OCI-LY3 (cell line): ENCODE measurements around the gene CLTCL1.

Experiments used
- H2AFZ ChIP-seq: fragments of 200-600, 300-600 bp; shearing (Covaris generic); 2 replicates; pipeline ENCODE4 v1.6.0; 2014; ENCODE audit warnings: antibody characterized with exemption, low read depth, low read length
- H3K27ac ChIP-seq: fragments of 200-600, 300-600 bp; sonication (generic); 2 replicates; pipeline ENCODE4 v1.5.1; 2014; ENCODE audit warnings: mild to moderate bottlenecking, low read length, moderate library complexity, mixed read lengths
- H3K27me3 ChIP-seq: fragments of 200-600, 300-600 bp; sonication (generic); 2 replicates; pipeline ENCODE4 v1.6.1; 2014; ENCODE audit warnings: low read depth, low read length, mixed read lengths
- H3K36me3 ChIP-seq: fragments of 200-600, 300-600 bp; sonication (generic); replicated peaks from 2 replicates; pipeline ENCODE3; 2014; ENCODE audit warnings: low read depth, low read length, mixed read lengths
- H3K4me1 ChIP-seq: fragments of 300-600, 200-600 bp; sonication (generic); 2 replicates; pipeline ENCODE4 v1.6.1; 2014; ENCODE audit warnings: low read length, mixed read lengths
- H3K4me2 ChIP-seq: fragments of 200-600, 300-600 bp; sonication (generic); 2 replicates; pipeline ENCODE4 v1.6.1; 2014; ENCODE audit warnings: low read length, mixed read lengths
- H3K4me3 ChIP-seq: fragments of 300-600, 200-600 bp; sonication (generic); 2 replicates; pipeline ENCODE4 v1.5.1; 2014; ENCODE audit warnings: antibody characterized with exemption, mild to moderate bottlenecking, low read length, moderate library complexity
- H3K79me2 ChIP-seq: fragments of 300-600, 200-600 bp; shearing (Covaris generic); 2 replicates; pipeline ENCODE4 v1.6.1; 2014; ENCODE audit warnings: mild to moderate bottlenecking, low read length, mixed read lengths
- H3K9ac ChIP-seq: fragments of 300-600, 200-600 bp; shearing (Covaris generic); 2 replicates; pipeline ENCODE4 v1.6.0; 2014; ENCODE audit warnings: mild to moderate bottlenecking, low read length, moderate library complexity
- H3K9me3 ChIP-seq: fragments of 200-600, 300-600 bp; shearing (Covaris generic); 2 replicates; pipeline ENCODE4 v1.6.1; 2014; ENCODE audit warnings: low read length, mixed read lengths; ENCODE audit not compliant: insufficient read depth
- H4K20me1 ChIP-seq: fragments of 200-600, 300-600 bp; sonication (generic); 2 replicates; pipeline ENCODE4 v1.6.1; 2016; ENCODE audit warnings: low read length, mixed read lengths; ENCODE audit not compliant: insufficient read depth
- EZH2phosphoT487 ChIP-seq: fragments of 200-600 bp; shearing (Covaris generic); IDR thresholded peaks from 2 replicates; pipeline ENCODE4 v1.6.1; 2018; ENCODE audit warnings: antibody characterized with exemption, mixed run types, low read depth
- TF ChIP-seq, protein P1 (sequence below): fragments of 200-600, 300-600 bp; sonication (generic); IDR thresholded peaks from 2 replicates; pipeline ENCODE4 v1.5.1; 2014; ENCODE audit warnings: antibody characterized with exemption, low read length, low read depth

Gene CLTCL1

DNA sequence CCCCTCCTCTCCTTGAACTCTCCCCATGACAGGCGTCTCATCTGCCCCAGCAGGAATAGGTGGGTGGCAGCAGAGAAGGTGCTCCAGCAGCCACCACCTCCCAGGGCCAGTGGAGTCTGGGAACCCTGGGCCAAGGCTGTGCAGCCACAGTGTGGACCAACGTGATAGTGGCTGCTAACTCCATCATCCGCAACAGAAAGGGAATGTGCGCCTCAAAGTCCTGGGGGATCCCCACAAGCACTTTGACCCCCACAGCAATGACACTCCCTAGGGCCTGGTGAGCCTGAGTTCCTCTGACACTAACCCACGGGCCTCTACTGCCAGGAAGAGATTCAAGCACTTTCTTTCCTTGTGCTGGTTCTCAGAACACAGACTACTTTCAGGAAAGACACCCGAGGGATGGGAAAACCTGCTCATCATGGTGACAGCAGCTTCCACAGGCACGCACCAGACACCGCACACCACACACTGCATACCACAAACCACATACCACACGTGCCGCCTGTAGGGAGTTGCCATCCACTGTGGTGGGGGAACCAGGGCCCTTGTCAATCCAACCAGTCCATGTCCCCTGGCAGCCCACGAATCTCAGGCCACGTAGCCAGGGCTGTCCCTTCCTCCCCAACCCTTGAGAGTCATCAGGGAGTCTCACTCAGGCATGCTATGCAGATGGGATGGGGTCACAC, 109.6 kb downstream of the CLTCL1 start:
- H3K4me1 ChIP-seq: peaks cover 13% of the 10 kb centered on the region
- peaks cover 13% of the 10 kb centered on the region for H3K79me2 ChIP-seq
- H3K9ac ChIP-seq: no peak overlapping the region
- no peak overlapping the region for H3K27ac ChIP-seq
- no peaks in the 10 kb centered on the region for H4K20me1 ChIP-seq
- H2AFZ ChIP-seq: no peak overlapping the region
- H3K36me3 ChIP-seq: no peaks in the 10 kb centered on the region
- no peak overlapping the region for H3K4me3 ChIP-seq
- H3K9me3 ChIP-seq: no peaks in the 10 kb centered on the region
- peaks cover 5% of the 10 kb centered on the region; the same call in 1 of the 2 replicates for H3K27me3 ChIP-seq
- no peak overlapping the region for H3K4me2 ChIP-seq
- TF ChIP-seq EZH2phosphoT487: no peak
- TF ChIP-seq, protein P1, sequence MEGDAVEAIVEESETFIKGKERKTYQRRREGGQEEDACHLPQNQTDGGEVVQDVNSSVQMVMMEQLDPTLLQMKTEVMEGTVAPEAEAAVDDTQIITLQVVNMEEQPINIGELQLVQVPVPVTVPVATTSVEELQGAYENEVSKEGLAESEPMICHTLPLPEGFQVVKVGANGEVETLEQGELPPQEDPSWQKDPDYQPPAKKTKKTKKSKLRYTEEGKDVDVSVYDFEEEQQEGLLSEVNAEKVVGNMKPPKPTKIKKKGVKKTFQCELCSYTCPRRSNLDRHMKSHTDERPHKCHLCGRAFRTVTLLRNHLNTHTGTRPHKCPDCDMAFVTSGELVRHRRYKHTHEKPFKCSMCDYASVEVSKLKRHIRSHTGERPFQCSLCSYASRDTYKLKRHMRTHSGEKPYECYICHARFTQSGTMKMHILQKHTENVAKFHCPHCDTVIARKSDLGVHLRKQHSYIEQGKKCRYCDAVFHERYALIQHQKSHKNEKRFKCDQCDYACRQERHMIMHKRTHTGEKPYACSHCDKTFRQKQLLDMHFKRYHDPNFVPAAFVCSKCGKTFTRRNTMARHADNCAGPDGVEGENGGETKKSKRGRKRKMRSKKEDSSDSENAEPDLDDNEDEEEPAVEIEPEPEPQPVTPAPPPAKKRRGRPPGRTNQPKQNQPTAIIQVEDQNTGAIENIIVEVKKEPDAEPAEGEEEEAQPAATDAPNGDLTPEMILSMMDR: no peak

DNA sequence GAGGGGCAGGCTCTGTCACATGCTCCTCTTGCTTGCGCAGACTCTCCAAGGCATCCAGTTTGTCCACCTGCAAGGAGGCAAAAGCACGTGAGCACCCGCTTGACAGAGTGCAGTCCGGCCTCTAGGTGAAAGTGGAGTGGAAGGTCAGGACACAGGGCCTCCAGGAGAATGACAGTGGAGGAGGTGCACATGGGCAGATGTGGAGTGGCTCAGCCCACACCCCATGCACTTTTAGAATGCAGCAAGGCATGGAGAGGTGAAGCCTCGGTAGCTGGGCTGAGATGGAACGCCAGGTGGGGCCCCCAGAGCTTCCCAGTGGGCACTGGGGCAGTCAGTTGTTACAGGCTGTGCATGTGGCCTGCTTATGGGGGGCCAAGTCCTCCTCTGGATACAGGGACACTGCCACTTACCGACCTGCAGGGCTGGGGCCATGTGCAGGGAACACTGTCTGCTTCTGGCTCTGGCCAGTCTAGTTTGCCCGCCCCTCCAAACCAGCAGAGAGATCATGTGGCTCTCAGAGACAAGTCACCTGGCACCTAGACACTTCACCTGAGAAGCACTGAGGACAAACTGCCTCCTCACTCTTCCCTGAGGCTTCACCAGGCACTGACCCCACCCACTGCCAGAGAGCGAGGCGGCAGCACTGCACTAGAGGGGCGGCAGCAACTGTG, 110.6 kb downstream of the CLTCL1 start:
- no peaks in the 10 kb centered on the region for H3K9me3 ChIP-seq
- peaks cover 3% of the 10 kb centered on the region for H3K36me3 ChIP-seq
- H3K4me1 ChIP-seq: peaks cover 13% of the 10 kb centered on the region
- TF ChIP-seq, protein P1: no peak
- no peak for TF ChIP-seq EZH2phosphoT487
- H3K4me3 ChIP-seq: no peak overlapping the region
- H3K27me3 ChIP-seq: peaks cover 5% of the 10 kb centered on the region; the same call in 1 of the 2 replicates
- H2AFZ ChIP-seq: no peak overlapping the region
- no peak overlapping the region for H3K9ac ChIP-seq
- H3K27ac ChIP-seq: no peak overlapping the region
- H3K4me2 ChIP-seq: no peak overlapping the region
- no peaks in the 10 kb centered on the region for H4K20me1 ChIP-seq
- H3K79me2 ChIP-seq: peaks cover 14% of the 10 kb centered on the region

DNA sequence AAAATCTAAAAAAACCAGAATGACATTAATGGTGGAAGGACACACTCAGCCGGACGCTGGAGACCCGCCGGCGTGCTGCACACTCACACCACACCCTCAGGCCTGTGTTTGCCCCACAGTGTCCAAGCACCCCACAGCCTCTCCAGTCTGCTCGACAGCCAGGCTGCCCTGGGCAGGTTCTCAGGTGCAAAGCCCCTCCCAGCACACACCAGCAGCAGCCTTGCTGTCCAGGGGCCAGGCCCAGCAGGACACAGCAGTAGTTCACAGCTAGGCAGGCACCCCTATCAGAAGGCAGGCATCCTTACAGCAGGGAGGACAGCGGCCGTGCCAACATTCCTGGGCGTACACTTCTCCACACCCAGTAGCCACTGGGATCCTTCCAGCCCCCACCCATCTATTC, 111.3 kb downstream of the CLTCL1 start:
- Histone ChIP-seq H3K27me3 (peaks cover 5% of the 10 kb centered on the region; the same call in 1 of the 2 replicates), H3K27ac (no peak overlapping the region), H3K9ac (no peak overlapping the region), H3K36me3 (peaks cover 5% of the 10 kb centered on the region), H3K4me1 (peaks cover 13% of the 10 kb centered on the region), H2AFZ (no peak overlapping the region), H4K20me1 (0 out of 2 replicates have a peak, but pooled peaks cover 3% of the 10 kb centered on the region), H3K9me3 (no peaks in the 10 kb centered on the region), H3K4me2 (no peak overlapping the region), H3K4me3 (no peak overlapping the region), H3K79me2 (peaks cover 21% of the 10 kb centered on the region)
- TF ChIP-seq, protein P1: no peak
- no peak for TF ChIP-seq EZH2phosphoT487

DNA sequence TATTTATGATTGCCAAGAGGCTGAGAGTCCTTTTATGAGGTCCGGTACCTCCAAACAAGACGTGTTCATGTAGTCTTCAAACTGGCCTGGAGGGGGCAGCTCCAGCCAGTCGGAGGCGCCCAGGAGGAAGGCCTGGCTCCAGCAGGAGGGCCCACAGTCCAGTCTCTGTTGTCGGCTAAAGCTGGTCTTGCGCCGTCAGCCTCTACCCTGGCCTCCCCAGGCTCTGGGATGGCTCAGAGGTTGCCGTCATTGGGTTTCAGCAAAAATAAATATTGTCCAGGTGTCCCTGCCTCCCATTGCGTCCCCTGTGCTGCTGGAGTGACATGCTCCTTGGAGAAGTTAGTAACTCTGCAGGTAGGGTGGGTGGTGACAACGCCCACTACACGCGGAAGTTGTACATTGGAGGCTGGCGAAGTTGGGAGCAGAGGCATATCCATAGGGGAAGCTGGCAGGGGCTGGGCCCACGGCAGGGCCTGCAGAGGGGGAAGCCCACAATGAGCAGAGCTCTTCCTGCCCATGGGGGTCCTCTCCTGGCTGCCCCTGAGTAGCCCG, 111.9 kb downstream of the CLTCL1 start:
- peak overlapping the region; percentile 66 for H3K9ac ChIP-seq
- H4K20me1 ChIP-seq: 0 out of 2 replicates have a peak, but pooled peaks cover 6% of the 10 kb centered on the region
- H3K27ac ChIP-seq: peak overlapping the region; percentile 36
- H3K9me3 ChIP-seq: no peaks in the 10 kb centered on the region
- peaks cover 5% of the 10 kb centered on the region for H3K36me3 ChIP-seq
- H3K4me1 ChIP-seq: peaks cover 19% of the 10 kb centered on the region
- H3K79me2 ChIP-seq: peaks cover 27% of the 10 kb centered on the region
- no peak for TF ChIP-seq EZH2phosphoT487
- TF ChIP-seq, protein P1: peak; percentile 89
- H3K4me3 ChIP-seq: peak overlapping the region; percentile 90
- H3K4me2 ChIP-seq: peak overlapping the region; percentile 93
- peaks cover 5% of the 10 kb centered on the region; the same call in 1 of the 2 replicates for H3K27me3 ChIP-seq
- H2AFZ ChIP-seq: peak overlapping the region; percentile 94
